Ascending aorta (tissue), 2 donors: ENCODE data around the gene TNFRSF11A. TPM values are rescaled to one million over a fixed set of nuclear protein-coding genes. Genes with fewer than 3 reads are reported as not detected.

Source experiments
- DNase-seq, 2 donors: peaks; one replicate each; pipeline ENCODE4 v3.0.0-alpha.2; 2019; ENCODE audit warnings: low spot score in 2 of 2
- H3K27ac ChIP-seq, 2 donors: fragments of 200-600 bp; sonication (generic); one replicate each; pipeline ENCODE4 v1.5.1; 2016 to 2017; ENCODE audit warnings: mild to moderate bottlenecking in 1 of 2
- H3K27me3 ChIP-seq: fragments of 200-600 bp; sonication (generic); one replicate; pipeline ENCODE4 v1.5.1; 2017
- H3K36me3 ChIP-seq, 2 donors: fragments of 200-600 bp; sonication (generic); one replicate each; pipeline ENCODE4 v1.5.1; 2016
- H3K4me1 ChIP-seq, 2 donors: fragments of 200-600 bp; sonication (generic); one replicate each; pipeline ENCODE4 v1.5.1; 2016 to 2017; ENCODE audit warnings: mild to moderate bottlenecking in 1 of 2
- H3K4me3 ChIP-seq, 2 donors: fragments of 200-600 bp; sonication (generic); one replicate each; pipeline ENCODE4 v1.5.1; 2016 to 2017; ENCODE audit warnings: mild to moderate bottlenecking in 1 of 2
- H3K9me3 ChIP-seq, 2 donors: fragments of 200-600 bp; sonication (generic); one replicate each; pipeline ENCODE4 v1.5.1; 2016
- intact Hi-C: fragments of 100-400 bp; cut with DNase I; formaldehyde crosslinking; loops from one replicate; pipeline ENCODE4 v1.15.1; 2023
- total RNA-seq: library from RNA; depleted of rRNA; stranded (reverse); fragments of >200 nt; gene quantifications from one replicate; pipeline ENCODE4 v1.1.0, GENCODE V29; 2016
- TF ChIP-seq, protein P1 (sequence below), 3 experiments: fragments of 200-600 bp in 2 of 3; fragments of 450-650 bp in 1 of 3; sonication (generic) in 2 of 3; IDR thresholded peaks; one replicate each; pipeline ENCODE4 v1.5.1; 2016 to 2019; ENCODE audit warnings: antibody characterized with exemption in 3 of 3, mild to moderate bottlenecking in 1 of 3, moderate library complexity in 1 of 3

TNFRSF11A gene
- total RNA-seq, 1 donor from 2014 or later = 2.7 TPM

GRCh38 chr18:62318228-62319180 lies 6.6 kb upstream of the TNFRSF11A start:
- H3K27me3 ChIP-seq = no peaks in the 10 kb centered on the region
- no peak overlapping the region for H3K4me3 ChIP-seq
- TF ChIP-seq, protein P1, sequence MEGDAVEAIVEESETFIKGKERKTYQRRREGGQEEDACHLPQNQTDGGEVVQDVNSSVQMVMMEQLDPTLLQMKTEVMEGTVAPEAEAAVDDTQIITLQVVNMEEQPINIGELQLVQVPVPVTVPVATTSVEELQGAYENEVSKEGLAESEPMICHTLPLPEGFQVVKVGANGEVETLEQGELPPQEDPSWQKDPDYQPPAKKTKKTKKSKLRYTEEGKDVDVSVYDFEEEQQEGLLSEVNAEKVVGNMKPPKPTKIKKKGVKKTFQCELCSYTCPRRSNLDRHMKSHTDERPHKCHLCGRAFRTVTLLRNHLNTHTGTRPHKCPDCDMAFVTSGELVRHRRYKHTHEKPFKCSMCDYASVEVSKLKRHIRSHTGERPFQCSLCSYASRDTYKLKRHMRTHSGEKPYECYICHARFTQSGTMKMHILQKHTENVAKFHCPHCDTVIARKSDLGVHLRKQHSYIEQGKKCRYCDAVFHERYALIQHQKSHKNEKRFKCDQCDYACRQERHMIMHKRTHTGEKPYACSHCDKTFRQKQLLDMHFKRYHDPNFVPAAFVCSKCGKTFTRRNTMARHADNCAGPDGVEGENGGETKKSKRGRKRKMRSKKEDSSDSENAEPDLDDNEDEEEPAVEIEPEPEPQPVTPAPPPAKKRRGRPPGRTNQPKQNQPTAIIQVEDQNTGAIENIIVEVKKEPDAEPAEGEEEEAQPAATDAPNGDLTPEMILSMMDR (IDR thresholded peaks at IDR 0.05) = no peak
- H3K4me1 ChIP-seq = no peaks in the 10 kb centered on the region
- DNase-seq = no peak
- H3K9me3 ChIP-seq = no peaks in the 10 kb centered on the region
- no peaks in the 10 kb centered on the region for H3K36me3 ChIP-seq
- intact Hi-C loops = no loop called here
- no peak overlapping the region for H3K27ac ChIP-seq

DNA sequence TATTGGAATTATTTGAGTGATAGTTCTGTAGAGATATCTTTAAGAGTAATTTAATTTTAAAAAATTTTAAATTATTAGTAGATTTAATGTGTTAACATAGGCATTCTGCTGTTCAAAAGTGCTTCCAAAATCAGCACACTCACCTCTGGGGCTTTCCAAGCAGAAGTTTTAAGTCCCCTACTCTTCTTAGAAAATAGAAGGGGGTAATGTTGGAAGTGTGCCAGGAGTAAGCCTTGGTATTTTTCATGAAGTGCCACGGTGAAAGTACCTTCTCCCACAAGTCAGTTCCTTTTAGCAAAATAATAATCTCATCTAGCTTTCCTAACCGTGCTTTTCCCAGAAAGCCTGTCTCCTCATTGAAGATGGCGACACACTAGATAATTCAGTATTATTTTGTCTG lies 3.9 kb upstream of the TNFRSF11A start:
- Histone ChIP-seq H3K4me3 (no peak overlapping the region), H3K4me1 (peaks cover 2 to 12% of the 10 kb centered on the region in 2 donors), H3K27me3 (peaks cover 3% of the 10 kb centered on the region), H3K27ac (no peak overlapping the region), H3K36me3 (no peaks in the 10 kb centered on the region), H3K9me3 (no peaks in the 10 kb centered on the region)
- no peak for DNase-seq
- TF ChIP-seq, protein P1 (IDR thresholded peaks at IDR 0.05) = no peak
- intact Hi-C loops = no loop called here

DNA sequence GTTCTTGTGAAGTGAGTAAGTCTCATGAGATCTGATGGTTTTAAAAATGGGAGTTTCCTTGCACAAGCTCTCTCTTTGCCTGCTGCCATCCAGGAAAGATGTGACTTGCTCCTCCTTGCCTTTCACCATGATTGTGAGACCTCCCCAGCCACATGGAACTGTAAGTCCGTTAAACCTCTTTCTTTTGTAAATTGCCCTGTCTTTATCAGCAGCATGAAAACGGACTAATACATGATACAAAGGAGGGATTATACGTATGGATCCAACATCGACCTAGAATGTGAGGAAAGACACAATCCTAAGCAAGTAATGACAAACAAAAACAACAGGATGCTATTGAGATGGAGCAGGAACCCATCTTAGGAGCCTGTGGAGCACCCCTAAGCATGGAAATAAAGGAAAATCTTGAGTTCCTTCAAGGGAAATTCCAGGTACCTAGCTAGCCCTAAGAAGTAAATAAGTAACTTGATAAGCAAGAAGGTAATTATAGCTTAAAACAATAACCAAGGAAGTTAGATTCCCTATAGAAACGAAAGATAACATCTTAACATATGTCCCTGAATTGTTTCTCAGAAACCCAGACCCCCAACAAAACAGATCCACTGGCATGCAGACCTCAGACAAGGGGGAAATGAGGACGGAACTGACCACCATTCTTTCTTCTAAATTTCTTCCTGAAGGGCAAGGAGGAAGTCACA lies 1.5 kb upstream of the TNFRSF11A start:
- intact Hi-C loops = no loop called here
- peaks cover 6 to 20% of the 10 kb centered on the region in 2 donors for H3K4me1 ChIP-seq
- H3K36me3 ChIP-seq = no peaks in the 10 kb centered on the region
- H3K27ac ChIP-seq = no peak overlapping the region
- H3K9me3 ChIP-seq = no peaks in the 10 kb centered on the region
- H3K27me3 ChIP-seq = peaks cover 3% of the 10 kb centered on the region
- no peak overlapping the region for H3K4me3 ChIP-seq
- TF ChIP-seq, protein P1 (IDR thresholded peaks at IDR 0.05) = no peak
- no peak for DNase-seq

GRCh38 chr18:62324181-62324828 lies 805 bp upstream of the TNFRSF11A start:
- Histone ChIP-seq H3K27ac (no peak overlapping the region), H3K4me3 (peak overlapping the region in 1 of 2 donors; percentile 64), H3K4me1 (peaks cover 6 to 20% of the 10 kb centered on the region in 2 donors), H3K9me3 (no peaks in the 10 kb centered on the region), H3K27me3 (peaks cover 3% of the 10 kb centered on the region), H3K36me3 (no peaks in the 10 kb centered on the region)
- TF ChIP-seq, protein P1 (IDR thresholded peaks at IDR 0.05) = no peak
- intact Hi-C loops = no loop called here
- DNase-seq = no peak

DNA sequence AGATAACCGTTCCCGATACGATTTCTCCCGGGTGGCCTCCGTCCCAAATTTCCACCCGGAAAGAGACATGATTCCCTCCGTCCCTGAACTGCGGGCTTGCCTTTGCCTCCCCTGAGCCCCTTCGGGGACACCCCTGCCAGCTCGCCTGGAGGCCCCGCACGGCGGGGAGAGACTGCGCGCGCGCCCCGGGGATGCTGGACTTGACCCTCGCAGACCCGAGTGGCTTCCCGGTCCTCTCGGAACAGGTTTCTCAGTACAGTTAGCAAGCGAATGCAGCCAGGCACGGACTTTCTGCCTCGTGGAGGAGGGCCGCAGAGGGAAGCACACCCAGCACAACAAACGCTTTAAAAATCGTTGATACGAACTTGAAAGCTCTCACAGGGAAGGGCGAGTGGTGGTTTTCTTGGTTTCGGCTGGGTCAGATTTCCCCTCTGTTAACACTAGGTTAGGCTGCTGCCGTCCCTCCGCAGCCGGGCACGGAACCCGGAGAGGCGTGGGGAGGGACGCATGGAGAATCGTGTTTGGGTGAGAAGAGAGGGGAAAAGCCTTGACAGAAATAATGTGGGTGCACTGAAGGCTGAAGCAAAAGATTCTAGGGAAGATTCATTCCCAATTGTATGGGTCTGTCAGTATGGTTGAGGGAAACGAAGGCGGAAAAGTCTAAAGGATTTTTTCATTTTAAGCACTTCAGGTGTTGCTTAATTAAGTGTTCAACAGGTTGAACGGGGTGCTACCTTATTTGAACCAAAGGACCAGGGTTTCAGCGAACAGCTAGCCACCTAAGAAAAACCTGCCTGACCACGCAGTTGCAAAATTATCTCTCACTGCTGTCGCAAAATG lies 916 bp downstream of the TNFRSF11A start:
- no peak for DNase-seq
- H3K27ac ChIP-seq = no peak overlapping the region
- intact Hi-C loops = loop anchor here (2.0 kb wide), 2 partner anchors 201 to 259 kb away; no protein-coding TSS in a partner anchor
- H3K4me1 ChIP-seq = peaks cover 6 to 26% of the 10 kb centered on the region in 2 donors
- peak overlapping the region; percentile 51 to 64 for H3K4me3 ChIP-seq
- H3K27me3 ChIP-seq = peaks cover 3% of the 10 kb centered on the region
- H3K9me3 ChIP-seq = no peaks in the 10 kb centered on the region
- TF ChIP-seq, protein P1 (IDR thresholded peaks at IDR 0.05) = no peak
- H3K36me3 ChIP-seq = no peaks in the 10 kb centered on the region
